Upper lobe of right lung (tissue), 1 donor: ENCODE data around the gene C1orf53. TPM values are rescaled to one million over a fixed set of nuclear protein-coding genes. Genes with fewer than 3 reads are reported as not detected.
A peak's percentile ranks its signal among the peaks of the same experiment; 100 is the strongest.

Experiments used
- ATAC-seq: fragments of 200-7000 bp; cut with Tn5 transposase; one replicate; pipeline ENCODE4 v1.9.1; 2020; ENCODE audit warnings: mild to moderate bottlenecking, moderate library complexity
- DNase-seq: peaks from one replicate; pipeline ENCODE4 v3.0.0-alpha.2; 2020
- H3K27ac ChIP-seq: fragments of 200-600 bp; one replicate; pipeline ENCODE4 v1.8.0; 2022
- H3K27me3 ChIP-seq: fragments of 200-600 bp; one replicate; pipeline ENCODE4 v1.8.0; 2022; ENCODE audit warnings: mild to moderate bottlenecking
- H3K36me3 ChIP-seq: fragments of 200-600 bp; one replicate; pipeline ENCODE4 v1.8.0; 2022
- H3K4me1 ChIP-seq: fragments of 200-600 bp; one replicate; pipeline ENCODE4 v1.8.0; 2022
- H3K4me3 ChIP-seq: fragments of 200-600 bp; one replicate; pipeline ENCODE4 v1.8.0; 2022; ENCODE audit warnings: mild to moderate bottlenecking
- H3K9me3 ChIP-seq: fragments of 200-600 bp; one replicate; pipeline ENCODE4 v1.8.0; 2022
- intact Hi-C: fragments of 100-400 bp; cut with DNase I; formaldehyde crosslinking; loops from one replicate; pipeline ENCODE4 v1.11.0; 2022
- total RNA-seq: library from RNA; stranded (reverse); fragmentation: NEBNext Ultra II Directional; extraction: Animal tissue kit (Norgen Biotek cat#: 25700); gene quantifications from one replicate; pipeline ENCODE4 v1.2.1, GENCODE V29; 2021
- TF ChIP-seq, protein P1 (sequence below): fragments of 200-600 bp; IDR thresholded peaks from one replicate; pipeline ENCODE4 v1.8.0; 2022; ENCODE audit warnings: antibody characterized with exemption
- donor health status: DM: no; HTN: yes; CAD: no; lungs with severe emphysema.

Gene C1orf53
- total RNA-seq, 1 donor from 2014 or later: 4.0 TPM

DNA sequence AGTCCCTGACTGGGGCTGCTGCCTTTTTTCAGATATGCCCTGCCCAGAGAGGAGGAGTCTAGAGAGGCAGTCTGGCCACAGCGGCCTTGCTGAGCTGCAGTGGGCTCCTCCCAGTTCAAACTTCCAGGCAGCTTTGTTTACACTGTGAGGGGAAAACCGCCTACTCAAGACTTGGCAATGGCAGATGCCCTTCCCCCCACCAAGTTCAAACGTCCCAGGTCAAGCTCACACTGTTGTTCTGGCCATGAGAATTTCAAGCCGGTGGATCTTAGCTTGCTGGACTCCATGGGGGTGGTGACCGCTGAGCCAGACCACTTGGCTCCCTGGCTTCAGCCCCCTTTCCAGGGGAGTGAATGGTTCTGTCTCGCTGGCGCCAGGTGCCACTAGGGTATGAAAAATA is 18.3 kb upstream of the C1orf53 start:
- Histone ChIP-seq H3K36me3 (no peaks in the 10 kb centered on the region), H3K4me3 (no peak overlapping the region), H3K4me1 (no peaks in the 10 kb centered on the region), H3K27me3 (peaks cover 5% of the 10 kb centered on the region), H3K27ac (no peak overlapping the region), H3K9me3 (no peaks in the 10 kb centered on the region)
- TF ChIP-seq, protein P1, sequence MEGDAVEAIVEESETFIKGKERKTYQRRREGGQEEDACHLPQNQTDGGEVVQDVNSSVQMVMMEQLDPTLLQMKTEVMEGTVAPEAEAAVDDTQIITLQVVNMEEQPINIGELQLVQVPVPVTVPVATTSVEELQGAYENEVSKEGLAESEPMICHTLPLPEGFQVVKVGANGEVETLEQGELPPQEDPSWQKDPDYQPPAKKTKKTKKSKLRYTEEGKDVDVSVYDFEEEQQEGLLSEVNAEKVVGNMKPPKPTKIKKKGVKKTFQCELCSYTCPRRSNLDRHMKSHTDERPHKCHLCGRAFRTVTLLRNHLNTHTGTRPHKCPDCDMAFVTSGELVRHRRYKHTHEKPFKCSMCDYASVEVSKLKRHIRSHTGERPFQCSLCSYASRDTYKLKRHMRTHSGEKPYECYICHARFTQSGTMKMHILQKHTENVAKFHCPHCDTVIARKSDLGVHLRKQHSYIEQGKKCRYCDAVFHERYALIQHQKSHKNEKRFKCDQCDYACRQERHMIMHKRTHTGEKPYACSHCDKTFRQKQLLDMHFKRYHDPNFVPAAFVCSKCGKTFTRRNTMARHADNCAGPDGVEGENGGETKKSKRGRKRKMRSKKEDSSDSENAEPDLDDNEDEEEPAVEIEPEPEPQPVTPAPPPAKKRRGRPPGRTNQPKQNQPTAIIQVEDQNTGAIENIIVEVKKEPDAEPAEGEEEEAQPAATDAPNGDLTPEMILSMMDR: no peak
- intact Hi-C loops: no loop called here
- DNase-seq (no peak), ATAC-seq (peak; percentile 51)

DNA sequence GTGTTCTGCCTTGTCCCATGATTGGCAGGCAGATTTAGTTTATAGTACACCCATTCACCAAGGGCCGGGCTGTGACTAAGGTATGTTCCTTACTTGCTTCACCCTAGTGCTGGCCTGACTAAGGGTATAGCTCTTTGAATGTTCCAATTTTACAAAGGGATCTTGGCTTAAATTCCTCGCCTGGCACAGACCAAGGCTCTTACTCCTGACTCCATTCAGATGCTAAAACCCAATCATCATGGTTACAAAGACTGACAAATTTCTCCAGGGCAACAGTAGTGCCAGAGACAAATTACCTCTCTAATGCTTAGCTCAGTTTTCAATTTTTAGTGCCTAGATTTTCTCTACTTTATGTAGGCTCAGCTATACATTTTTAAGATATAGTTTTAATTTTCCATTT is 11.5 kb upstream of the C1orf53 start:
- no peak for DNase-seq
- no peak overlapping the region for H3K27ac ChIP-seq
- no peaks in the 10 kb centered on the region for H3K36me3 ChIP-seq
- no peak for ATAC-seq
- no peaks in the 10 kb centered on the region for H3K9me3 ChIP-seq
- H3K27me3 ChIP-seq: peaks cover 26% of the 10 kb centered on the region
- H3K4me3 ChIP-seq: no peak overlapping the region
- TF ChIP-seq, protein P1: no peak
- intact Hi-C loops: no loop called here
- H3K4me1 ChIP-seq: no peaks in the 10 kb centered on the region

DNA sequence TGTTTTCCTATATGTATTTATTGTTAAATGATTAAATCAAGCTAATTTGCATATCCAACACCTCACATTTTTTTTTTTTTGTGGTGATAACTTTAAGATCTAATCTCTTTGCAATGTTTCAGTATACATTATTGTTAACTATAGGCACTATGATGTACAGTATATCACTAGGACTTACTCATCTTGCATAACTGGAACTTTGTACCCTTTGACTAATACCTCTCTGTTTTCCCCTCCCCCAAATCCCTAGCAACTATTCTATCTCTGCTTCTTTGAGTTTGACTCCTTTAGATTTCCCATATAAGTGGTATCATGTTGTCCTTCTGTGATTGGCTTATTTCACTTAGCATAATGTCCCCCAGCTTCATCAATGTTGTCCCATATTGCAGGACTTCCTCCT is 9.7 kb upstream of the C1orf53 start:
- Histone ChIP-seq H3K27ac (no peak overlapping the region), H3K36me3 (no peaks in the 10 kb centered on the region), H3K9me3 (no peaks in the 10 kb centered on the region), H3K27me3 (peaks cover 30% of the 10 kb centered on the region), H3K4me3 (no peak overlapping the region), H3K4me1 (no peaks in the 10 kb centered on the region)
- intact Hi-C loops: no loop called here
- TF ChIP-seq, protein P1: no peak
- ATAC-seq (no peak), DNase-seq (no peak)

DNA sequence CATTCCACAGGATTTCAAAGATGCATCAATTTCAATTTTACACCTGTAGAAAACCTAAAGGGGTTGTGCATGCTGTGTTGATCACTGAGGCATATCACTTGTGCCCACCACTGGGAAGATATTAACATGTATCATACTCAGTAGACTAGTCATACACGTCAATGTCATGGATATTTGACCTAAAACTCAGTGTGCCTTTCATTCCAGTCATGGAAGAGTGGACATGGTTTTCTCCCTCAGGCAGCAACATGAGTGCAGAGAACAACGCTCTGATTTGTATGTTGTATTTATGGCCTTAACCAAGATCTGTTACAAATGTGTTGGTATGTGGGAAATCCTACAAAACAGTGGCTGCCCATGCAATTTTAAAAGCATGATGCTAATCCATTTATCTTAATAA is 6.1 kb upstream of the C1orf53 start:
- Histone ChIP-seq H3K27me3 (peaks cover 24% of the 10 kb centered on the region), H3K4me3 (no peak overlapping the region), H3K9me3 (no peaks in the 10 kb centered on the region), H3K36me3 (no peaks in the 10 kb centered on the region), H3K4me1 (no peaks in the 10 kb centered on the region), H3K27ac (no peak overlapping the region)
- TF ChIP-seq, protein P1: no peak
- intact Hi-C loops: no loop called here
- DNase-seq (no peak), ATAC-seq (no peak)

DNA sequence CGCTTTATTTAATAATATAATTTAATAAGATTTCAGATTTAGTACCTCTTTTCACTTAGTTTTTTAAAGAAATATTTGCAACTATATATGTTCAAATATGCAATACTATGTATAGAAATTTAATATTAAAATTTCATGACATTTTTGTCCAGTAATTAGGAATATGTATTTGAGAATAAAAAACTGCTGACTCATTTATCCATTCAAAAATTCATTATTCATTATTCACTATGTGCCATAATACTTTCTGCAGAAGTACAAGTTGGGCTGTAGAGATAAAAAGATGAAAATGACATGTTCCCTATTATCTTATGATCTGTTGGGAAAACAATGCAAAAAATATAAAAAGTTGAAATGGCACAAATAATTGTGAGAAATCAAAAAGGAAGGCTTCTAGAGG is 3.4 kb upstream of the C1orf53 start:
- TF ChIP-seq, protein P1: no peak
- Histone ChIP-seq H3K4me3 (no peak overlapping the region), H3K36me3 (no peaks in the 10 kb centered on the region), H3K27ac (no peak overlapping the region), H3K9me3 (no peaks in the 10 kb centered on the region), H3K27me3 (peaks cover 12% of the 10 kb centered on the region), H3K4me1 (peaks cover 7% of the 10 kb centered on the region)
- DNase-seq (no peak), ATAC-seq (no peak)
- intact Hi-C loops: no loop called here

DNA sequence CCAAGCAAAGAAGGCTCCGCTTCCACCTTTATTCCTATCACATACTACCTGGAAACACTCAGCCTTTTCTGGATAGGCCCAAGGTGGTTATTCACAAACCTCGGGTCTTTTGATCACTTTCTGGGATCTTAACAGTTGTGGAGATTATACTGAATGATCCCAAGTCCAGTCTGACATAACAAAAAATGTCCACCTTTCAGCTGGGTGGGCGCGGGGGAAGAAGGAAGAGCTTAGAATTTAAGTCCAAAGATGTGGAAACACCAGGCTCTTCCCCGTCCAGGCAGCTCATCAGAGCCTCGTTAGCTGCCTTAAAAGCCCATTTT is 338 bp upstream of the C1orf53 start:
- Histone ChIP-seq H3K4me1 (peaks cover 7% of the 10 kb centered on the region), H3K9me3 (no peaks in the 10 kb centered on the region), H3K27me3 (peaks cover 35% of the 10 kb centered on the region), H3K36me3 (no peaks in the 10 kb centered on the region), H3K27ac (peak overlapping the region; percentile 92), H3K4me3 (peak overlapping the region; percentile 80)
- no peak for ATAC-seq
- TF ChIP-seq, protein P1: no peak
- intact Hi-C loops: no loop called here
- DNase-seq: no peak
